CD4-positive, CD25-positive, alpha-beta regulatory T cell (primary cell): ENCODE measurements around the gene AJAP1. TPM values are rescaled to one million over a fixed set of nuclear protein-coding genes. Genes with fewer than 3 reads are reported as not detected.

Source experiments
- ATAC-seq, 2 donors: fragments of 150-1000 bp; cut with Tn5 transposase; one replicate each; pipeline ENCODE4 v1.10.0; 2021; ENCODE audit warnings: low read depth in 2 of 2, moderate number of reproducible peaks in 2 of 2, moderate library complexity in 1 of 2
- DNase-seq, 3 donors: peaks; one replicate each; pipeline versions ENCODE4 v3.0.0 to v3.0.0-alpha.2; 2012 to 2022; ENCODE audit warnings: mixed read lengths in 1 of 3
- H3K27ac ChIP-seq: one replicate; pipeline ENCODE4 v1.7.0; 2013; ENCODE audit warnings: mild to moderate bottlenecking, low read length; ENCODE audit not compliant: insufficient read depth, poor library complexity, severe bottlenecking
- H3K27me3 ChIP-seq: one replicate; pipeline ENCODE4 v1.7.0; 2013; ENCODE audit warnings: low read length; ENCODE audit not compliant: control insufficient read depth, insufficient read depth
- H3K36me3 ChIP-seq: one replicate; pipeline ENCODE4 v1.7.0; 2013; ENCODE audit warnings: mild to moderate bottlenecking, low read length, moderate library complexity; ENCODE audit not compliant: control insufficient read depth, insufficient read depth
- H3K4me1 ChIP-seq: 2 replicates; pipeline ENCODE4 v1.7.0; 2013; ENCODE audit warnings: mild to moderate bottlenecking, low read length; ENCODE audit not compliant: insufficient read depth, control insufficient read depth, poor library complexity, severe bottlenecking
- H3K4me3 ChIP-seq: one replicate; pipeline ENCODE4 v1.7.0; 2013; ENCODE audit warnings: low read depth, mild to moderate bottlenecking, low read length, moderate library complexity
- H3K9me3 ChIP-seq, 2 experiments: 1 replicate in 1 of 2; 2 replicates in 1 of 2; pipeline ENCODE4 v1.7.0; 2013; ENCODE audit warnings: low read length in 2 of 2, mild to moderate bottlenecking in 1 of 2, moderate library complexity in 1 of 2; ENCODE audit not compliant: control insufficient read depth in 2 of 2
- H3K27ac Mint-ChIP-seq, 3 donors: one replicate each; pipeline ENCODE4 v1.8.0; 2020 to 2022; ENCODE audit warnings: mild to moderate bottlenecking in 3 of 3, mixed read lengths in 3 of 3, moderate library complexity in 2 of 3
- H3K27me3 Mint-ChIP-seq: one replicate; pipeline ENCODE4 v1.8.0; 2022; ENCODE audit warnings: mild to moderate bottlenecking, mixed read lengths
- H3K36me3 Mint-ChIP-seq: one replicate; pipeline ENCODE4 v1.8.0; 2020; ENCODE audit warnings: mixed read lengths
- H3K4me1 Mint-ChIP-seq, 4 donors: one replicate each; pipeline ENCODE4 v1.8.0; 2020 to 2022; ENCODE audit warnings: mixed read lengths in 4 of 4, mild to moderate bottlenecking in 1 of 4
- H3K4me3 Mint-ChIP-seq, 4 donors: one replicate each; pipeline ENCODE4 v1.8.0; 2020 to 2022; ENCODE audit warnings: mild to moderate bottlenecking in 4 of 4, mixed read lengths in 4 of 4, moderate library complexity in 3 of 4
- H3K9me3 Mint-ChIP-seq, 7 donors: one replicate each; pipeline ENCODE4 v1.8.0; 2020 to 2022; ENCODE audit warnings: mixed read lengths in 7 of 7, mild to moderate bottlenecking in 3 of 7, moderate library complexity in 2 of 7
- polyA plus RNA-seq, 4 donors: library from polyadenylated mRNA; unstranded; fragments of 300-500 nt; fragmentation: Illumina TruSeq; gene quantifications; one replicate each; pipeline ENCODE4 v1.2.3, GENCODE V29; 2021
- total RNA-seq: library from RNA; stranded (reverse); gene quantifications from one replicate; pipeline ENCODE4 v1.2.3, GENCODE V29; 2022

AJAP1 gene
- total and polyA plus RNA-seq, 5 donors from 2014 or later = 0.10 to 0.41 (median 0.37) TPM; not detected in 2

- Mint-ChIP-seq H3K27ac (peak overlapping the region in 1 of 3 donors; percentile 15), H3K4me3 (no peak overlapping the region), H3K27me3 (no peaks in the 10 kb centered on the region), H3K9me3 (peaks cover 0 to 2% (median 0%) of the 10 kb centered on the region in 7 donors), H3K36me3 (no peaks in the 10 kb centered on the region), H3K4me1 (no peaks in the 10 kb centered on the region)
- Histone ChIP-seq H3K27me3 (no peaks in the 10 kb centered on the region), H3K4me1 (no peaks in the 10 kb centered on the region), H3K9me3 (no peaks in the 10 kb centered on the region), H3K4me3 (no peak overlapping the region), H3K27ac (no peak overlapping the region), H3K36me3 (no peaks in the 10 kb centered on the region)
- ATAC-seq (no peak), DNase-seq (no peak)
Measured at GRCh38 chr1:4694492-4694891, 40.1 kb downstream of the AJAP1 start.

- Histone ChIP-seq H3K27ac (no peak overlapping the region), H3K9me3 (no peaks in the 10 kb centered on the region), H3K4me3 (no peak overlapping the region), H3K27me3 (no peaks in the 10 kb centered on the region), H3K4me1 (no peaks in the 10 kb centered on the region), H3K36me3 (no peaks in the 10 kb centered on the region)
- Mint-ChIP-seq H3K4me3 (no peak overlapping the region), H3K9me3 (peaks cover 0 to 2% (median 0%) of the 10 kb centered on the region in 7 donors), H3K4me1 (no peaks in the 10 kb centered on the region), H3K36me3 (no peaks in the 10 kb centered on the region), H3K27me3 (no peaks in the 10 kb centered on the region), H3K27ac (no peak overlapping the region)
- DNase-seq (no peak), ATAC-seq (no peak)
Measured at GRCh38 chr1:4695241-4695640, 40.8 kb downstream of the AJAP1 start.

DNA sequence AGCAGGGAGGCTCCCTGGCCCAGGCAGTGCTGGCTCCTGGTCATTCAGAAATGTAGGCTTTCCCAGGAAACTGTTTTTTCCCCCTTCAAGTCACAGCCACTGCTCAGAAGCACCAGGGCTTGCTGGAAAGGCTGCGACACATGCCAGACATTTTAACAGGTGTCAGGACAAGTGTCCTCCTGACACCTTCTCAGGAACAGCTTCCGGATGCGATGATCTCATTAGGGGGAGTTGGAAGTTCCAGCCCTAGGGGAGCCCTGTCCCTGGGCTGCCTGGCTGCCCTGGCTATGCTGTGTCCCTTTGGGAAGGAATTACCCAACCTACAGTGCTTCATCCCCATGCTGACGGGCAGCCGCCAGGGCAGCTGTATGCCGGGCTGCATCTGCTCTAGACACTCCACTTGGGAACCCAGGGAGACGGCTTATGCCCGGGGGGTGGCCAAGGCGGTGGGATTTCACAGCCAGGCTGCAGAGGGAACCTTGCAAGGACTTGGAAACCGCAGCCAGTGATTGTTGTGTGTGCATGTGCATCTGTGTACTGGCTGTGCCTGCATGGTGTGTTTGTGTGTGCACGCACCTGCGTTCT is 41.8 kb downstream of the AJAP1 start:
- H3K27ac Mint-ChIP-seq = no peak overlapping the region
- Histone ChIP-seq H3K9me3 (no peaks in the 10 kb centered on the region), H3K4me3 (no peak overlapping the region), H3K27ac (no peak overlapping the region), H3K36me3 (no peaks in the 10 kb centered on the region), H3K4me1 (no peaks in the 10 kb centered on the region), H3K27me3 (no peaks in the 10 kb centered on the region)
- H3K4me1 Mint-ChIP-seq = no peaks in the 10 kb centered on the region
- DNase-seq = no peak
- no peak overlapping the region for H3K4me3 Mint-ChIP-seq
- no peaks in the 10 kb centered on the region for H3K36me3 Mint-ChIP-seq
- H3K27me3 Mint-ChIP-seq = no peaks in the 10 kb centered on the region
- H3K9me3 Mint-ChIP-seq = peaks cover 0 to 2% (median 0%) of the 10 kb centered on the region in 7 donors
- no peak for ATAC-seq

DNA sequence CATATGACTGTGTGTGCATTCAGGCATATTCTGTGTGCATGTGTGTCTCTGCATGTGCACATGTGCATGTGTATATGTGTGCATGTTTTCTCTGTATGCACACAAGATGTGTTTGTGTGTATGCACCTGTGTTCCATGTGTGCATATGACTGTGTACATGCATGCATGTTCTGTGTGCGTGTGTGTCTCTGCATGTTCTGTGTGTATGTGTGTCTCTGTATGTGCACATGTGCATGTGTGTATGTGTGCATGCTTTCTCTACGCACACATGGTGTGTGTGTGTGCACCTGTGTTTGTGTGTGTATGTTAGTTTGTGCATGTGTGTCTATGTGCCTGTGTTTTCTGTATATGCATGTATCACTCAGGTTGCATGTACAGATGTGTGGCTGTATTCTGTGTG is 42.3 kb downstream of the AJAP1 start:
- H3K36me3 Mint-ChIP-seq = no peaks in the 10 kb centered on the region
- H3K4me1 ChIP-seq = no peaks in the 10 kb centered on the region
- no peaks in the 10 kb centered on the region for H3K27me3 Mint-ChIP-seq
- no peaks in the 10 kb centered on the region for H3K9me3 ChIP-seq
- H3K4me1 Mint-ChIP-seq = no peaks in the 10 kb centered on the region
- peaks cover 0 to 2% (median 0%) of the 10 kb centered on the region in 7 donors for H3K9me3 Mint-ChIP-seq
- DNase-seq (no peak), ATAC-seq (no peak)
- no peak overlapping the region for H3K4me3 ChIP-seq
- H3K36me3 ChIP-seq = no peaks in the 10 kb centered on the region
- no peaks in the 10 kb centered on the region for H3K27me3 ChIP-seq
- H3K4me3 Mint-ChIP-seq = no peak overlapping the region
- no peak overlapping the region for H3K27ac Mint-ChIP-seq
- H3K27ac ChIP-seq = no peak overlapping the region

- Mint-ChIP-seq H3K9me3 (peaks cover 0 to 2% (median 0%) of the 10 kb centered on the region in 7 donors), H3K27ac (no peak overlapping the region), H3K27me3 (no peaks in the 10 kb centered on the region), H3K4me3 (no peak overlapping the region), H3K4me1 (no peaks in the 10 kb centered on the region), H3K36me3 (no peaks in the 10 kb centered on the region)
- Histone ChIP-seq H3K4me1 (no peaks in the 10 kb centered on the region), H3K4me3 (no peak overlapping the region), H3K27me3 (no peaks in the 10 kb centered on the region), H3K9me3 (no peaks in the 10 kb centered on the region), H3K27ac (no peak overlapping the region), H3K36me3 (no peaks in the 10 kb centered on the region)
- DNase-seq (no peak), ATAC-seq (no peak)
Measured at GRCh38 chr1:4697801-4698200, 43.4 kb downstream of the AJAP1 start.

- H3K36me3 Mint-ChIP-seq = no peaks in the 10 kb centered on the region
- no peaks in the 10 kb centered on the region for H3K4me1 Mint-ChIP-seq
- DNase-seq (no peak), ATAC-seq (no peak)
- Histone ChIP-seq H3K27ac (no peak overlapping the region), H3K4me1 (no peaks in the 10 kb centered on the region), H3K36me3 (no peaks in the 10 kb centered on the region), H3K4me3 (no peak overlapping the region), H3K27me3 (no peaks in the 10 kb centered on the region), H3K9me3 (no peaks in the 10 kb centered on the region)
- no peak overlapping the region for H3K4me3 Mint-ChIP-seq
- H3K27ac Mint-ChIP-seq = no peak overlapping the region
- no peaks in the 10 kb centered on the region for H3K27me3 Mint-ChIP-seq
- H3K9me3 Mint-ChIP-seq = peaks cover 0 to 3% (median 0%) of the 10 kb centered on the region in 7 donors
Measured at GRCh38 chr1:4698911-4699310, 44.5 kb downstream of the AJAP1 start.

DNA sequence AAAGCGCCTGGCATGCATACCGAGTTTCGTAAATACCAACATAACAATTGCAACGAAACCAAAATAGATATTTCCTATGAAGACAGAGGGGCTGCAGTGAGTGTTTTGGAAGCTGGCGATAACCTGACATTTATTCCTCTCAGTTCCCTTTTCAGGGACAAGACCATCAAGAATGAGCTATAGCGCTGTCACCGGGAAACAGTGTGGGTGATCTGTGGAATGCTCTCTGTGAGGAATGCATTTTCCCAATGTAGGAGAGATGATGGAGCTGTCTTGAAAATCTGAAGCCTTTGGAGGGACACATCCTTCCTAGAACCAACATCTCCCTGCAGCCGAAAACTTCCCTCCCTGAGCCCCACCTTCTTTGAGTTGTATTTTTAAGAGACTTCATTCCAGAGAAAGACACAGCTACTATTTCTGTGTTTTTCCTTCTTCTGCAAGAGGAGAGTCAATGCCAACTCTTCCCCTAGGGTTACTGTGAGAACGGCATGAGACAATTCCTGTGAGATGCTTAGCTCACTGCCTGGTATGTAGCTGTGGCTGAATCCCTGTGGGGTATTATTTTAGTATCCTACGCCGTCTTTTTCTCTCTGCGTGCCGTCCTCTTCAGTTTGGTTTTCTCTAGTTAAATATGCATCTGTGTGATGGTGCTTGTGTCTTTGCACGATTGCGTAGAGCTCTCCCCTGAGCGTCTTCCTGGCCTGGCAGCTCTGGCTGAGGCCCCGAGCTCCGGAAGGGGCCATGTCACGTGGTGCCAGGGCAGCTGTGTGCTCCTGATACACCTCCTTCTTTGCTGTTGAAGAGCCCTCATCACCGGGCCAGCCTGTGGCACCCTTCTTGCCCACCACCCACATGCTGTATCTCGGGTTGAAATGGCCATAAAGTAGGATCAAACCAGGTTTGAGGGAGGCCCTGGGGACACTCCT is 45.2 kb downstream of the AJAP1 start:
- Histone ChIP-seq H3K27ac (no peak overlapping the region), H3K9me3 (no peaks in the 10 kb centered on the region), H3K27me3 (no peaks in the 10 kb centered on the region), H3K36me3 (no peaks in the 10 kb centered on the region), H3K4me1 (no peaks in the 10 kb centered on the region), H3K4me3 (no peak overlapping the region)
- ATAC-seq (no peak), DNase-seq (no peak)
- peaks cover 0 to 3% (median 0%) of the 10 kb centered on the region in 7 donors for H3K9me3 Mint-ChIP-seq
- H3K36me3 Mint-ChIP-seq = no peaks in the 10 kb centered on the region
- H3K4me3 Mint-ChIP-seq = no peak overlapping the region
- no peak overlapping the region for H3K27ac Mint-ChIP-seq
- no peaks in the 10 kb centered on the region for H3K27me3 Mint-ChIP-seq
- no peaks in the 10 kb centered on the region for H3K4me1 Mint-ChIP-seq
